GM21786 (cell line): Measurements from ENCODE around the gene TINAG.
A peak's percentile ranks its signal among the peaks of the same experiment; 100 is the strongest.
"Not testable (repeated sequence)": the region's sequence is repeated elsewhere in the genome, so short reads cannot be mapped to it uniquely, and the experiment has no call there.

ENCODE experiments used
- ATAC-seq: cut with Tn5 transposase; IDR thresholded peaks from one replicate; pipeline ENCODE4 v1.9.1; 2021; ENCODE audit not compliant: unreplicated experiment

Gene TINAG

GRCh38 chr6:54307439-54307910 is 766 bp upstream of the TINAG start:
- ATAC-seq = peak; percentile 71

GRCh38 chr6:54308986-54309315 is 710 bp downstream of the TINAG start:
- ATAC-seq = no peak

- no peak for ATAC-seq
Measured at GRCh38 chr6:54310377-54311152, 2.3 kb downstream of the TINAG start.

GRCh38 chr6:54315656-54316055 is 7.4 kb downstream of the TINAG start:
- no peak for ATAC-seq

- no peak for ATAC-seq
Measured at GRCh38 chr6:54320871-54321270, 12.6 kb downstream of the TINAG start.

GRCh38 chr6:54327631-54328030 is 19.4 kb downstream of the TINAG start:
- ATAC-seq = no peak

DNA sequence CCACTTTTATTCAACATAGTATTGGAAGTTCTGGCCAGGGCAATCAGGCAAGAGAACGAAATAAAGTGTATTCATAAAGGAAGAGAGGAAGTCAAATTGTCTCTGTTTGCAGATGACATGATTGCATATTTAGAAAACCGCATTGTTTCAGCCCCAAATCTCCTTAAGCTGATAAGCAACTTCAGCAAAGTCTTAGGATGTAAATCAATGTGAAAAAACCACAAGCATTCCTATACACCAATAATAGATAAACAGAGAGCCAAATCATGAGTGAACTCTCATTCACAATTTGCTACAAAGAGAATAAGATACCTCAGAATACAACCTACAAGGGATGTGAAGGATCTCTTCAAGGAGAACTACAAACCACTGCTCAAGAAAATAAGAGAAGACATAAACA is 23.3 kb downstream of the TINAG start:
- not testable (repeated sequence) for ATAC-seq

DNA sequence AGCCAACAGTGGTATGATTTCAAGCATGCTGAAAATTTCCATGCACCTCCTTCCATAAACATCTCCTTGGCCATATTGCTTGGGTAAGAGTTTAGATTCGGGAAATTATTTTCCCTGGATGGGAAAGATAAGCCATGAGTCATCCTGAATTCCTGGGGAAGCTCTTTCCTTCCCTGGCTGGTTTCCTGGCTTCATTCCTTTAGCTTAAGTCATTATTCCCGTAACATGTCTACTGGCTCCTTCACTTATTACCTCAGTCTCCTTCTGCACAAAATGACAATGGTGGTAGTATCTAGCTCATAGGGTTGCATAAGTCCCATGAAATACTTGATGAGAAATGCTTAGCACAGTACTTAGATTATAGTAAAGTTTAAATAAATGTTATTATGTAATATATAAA is 27.6 kb downstream of the TINAG start:
- ATAC-seq = no peak

- ATAC-seq = no peak
Measured at GRCh38 chr6:54353975-54354374, 45.7 kb downstream of the TINAG start.

DNA sequence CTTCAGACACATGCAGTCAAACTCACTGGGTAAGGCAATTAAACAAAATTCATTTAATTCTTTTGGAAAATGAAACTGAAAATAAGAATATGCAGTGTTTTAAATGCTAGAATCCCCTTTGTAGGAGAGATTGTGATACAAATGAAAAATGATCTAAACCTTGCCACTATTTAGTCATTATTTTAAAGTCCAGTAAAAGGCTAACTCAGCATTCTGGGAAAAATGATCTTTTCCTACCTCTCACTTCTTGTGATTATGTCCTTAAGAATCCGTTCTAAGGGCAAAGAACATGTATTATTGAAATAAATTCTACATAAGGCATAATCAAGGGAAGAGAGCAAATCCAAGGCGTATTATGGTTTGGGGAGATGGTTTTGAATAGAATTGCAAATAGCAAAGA is 46.4 kb downstream of the TINAG start:
- no peak for ATAC-seq

- ATAC-seq = no peak
Measured at GRCh38 chr6:54357141-54357540, 48.9 kb downstream of the TINAG start.

DNA sequence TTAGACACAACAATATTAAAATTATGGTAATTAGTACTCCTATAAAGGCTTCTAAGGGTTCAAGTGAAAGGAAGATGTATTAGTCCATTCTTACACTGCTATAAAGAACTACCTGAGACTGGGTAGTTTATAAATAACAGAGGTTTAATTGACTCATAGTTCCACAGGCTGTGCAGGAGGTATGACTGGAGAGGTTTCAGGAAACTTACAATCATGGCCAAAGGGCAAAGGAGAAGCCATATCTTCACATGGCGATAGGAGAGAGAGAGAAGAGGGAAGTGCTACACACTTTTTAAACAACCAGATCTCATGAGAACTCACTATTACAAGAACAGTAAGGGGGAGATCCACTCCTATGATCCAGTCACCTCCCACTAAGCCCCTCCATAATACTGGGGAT is 52.9 kb downstream of the TINAG start:
- no peak for ATAC-seq

DNA sequence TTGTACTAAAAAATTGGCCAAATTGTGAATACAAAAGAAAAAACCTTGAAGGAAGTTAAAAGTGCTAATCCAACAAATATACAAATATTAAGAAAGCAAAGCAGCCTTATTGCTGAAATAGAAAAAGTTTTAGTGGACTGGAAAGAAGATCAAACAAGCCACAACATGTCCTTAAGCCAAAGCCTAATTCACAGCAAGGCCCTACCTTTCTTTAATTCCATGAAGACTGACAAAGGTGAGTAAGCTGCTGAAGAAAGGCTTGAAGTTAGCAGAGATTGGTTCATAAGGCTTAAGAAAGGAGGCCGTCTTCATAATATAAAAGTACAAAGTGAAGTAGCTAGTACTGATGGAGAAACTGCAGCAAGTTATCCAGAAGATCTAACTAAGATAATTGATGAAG is 53.5 kb downstream of the TINAG start:
- ATAC-seq = no peak

DNA sequence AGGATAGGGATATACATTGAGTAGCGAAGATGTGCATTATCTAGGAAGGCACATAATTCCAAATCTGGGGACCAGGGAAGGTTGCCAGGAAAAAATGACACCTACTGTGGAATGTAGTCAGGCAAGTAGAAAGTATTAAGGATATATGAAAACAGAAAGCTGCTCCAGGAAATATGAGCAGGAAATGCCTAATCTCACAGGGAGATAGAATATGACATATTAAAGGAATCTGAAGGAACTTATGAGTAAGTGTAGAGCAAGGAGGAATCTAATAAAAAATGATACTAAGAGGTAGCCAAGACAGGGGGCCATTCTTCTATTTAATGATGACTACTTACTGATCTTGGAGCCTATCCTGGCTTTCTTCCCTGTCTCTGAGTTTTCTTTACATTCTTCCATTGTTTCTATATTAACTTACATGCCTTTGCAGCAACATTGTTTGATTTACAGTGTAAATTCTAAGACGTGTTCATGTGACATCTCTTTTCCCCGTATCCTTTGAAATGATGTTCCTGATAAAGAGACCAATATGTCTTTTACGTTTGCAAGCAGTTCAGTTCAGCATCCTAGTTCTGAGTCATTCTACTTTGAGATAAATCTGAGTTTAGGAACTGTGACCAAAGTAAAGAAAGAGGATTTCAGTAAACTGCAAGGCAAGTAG is 58.6 kb downstream of the TINAG start:
- ATAC-seq = no peak

GRCh38 chr6:54377776-54378175 is 69.5 kb downstream of the TINAG start:
- no peak for ATAC-seq

- no peak for ATAC-seq
Measured at GRCh38 chr6:54386295-54386694, 78.1 kb downstream of the TINAG start.

- ATAC-seq = no peak
Measured at GRCh38 chr6:54390362-54390761, 82.1 kb downstream of the TINAG start.

- ATAC-seq = no peak
Measured at GRCh38 chr6:54391577-54391976, 83.3 kb downstream of the TINAG start.

DNA sequence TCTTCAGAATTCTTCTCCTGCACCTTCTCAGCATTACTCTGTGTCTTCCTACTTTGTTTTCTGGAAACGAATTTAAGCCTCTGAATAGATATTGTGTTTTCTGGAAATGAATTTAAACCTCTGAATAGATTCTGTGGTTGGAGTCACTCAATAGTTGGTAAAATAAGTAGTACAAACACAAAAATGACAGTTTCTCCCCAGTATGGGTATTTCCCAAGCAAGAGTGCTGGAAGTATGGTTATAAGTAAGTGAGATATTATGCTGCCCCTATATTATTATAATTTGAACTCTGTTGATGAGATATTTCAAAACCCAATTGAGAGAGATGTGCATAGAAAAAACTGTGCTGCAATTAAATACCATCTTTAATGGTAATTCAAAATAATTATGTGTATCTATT is 94.9 kb downstream of the TINAG start:
- no peak for ATAC-seq

DNA sequence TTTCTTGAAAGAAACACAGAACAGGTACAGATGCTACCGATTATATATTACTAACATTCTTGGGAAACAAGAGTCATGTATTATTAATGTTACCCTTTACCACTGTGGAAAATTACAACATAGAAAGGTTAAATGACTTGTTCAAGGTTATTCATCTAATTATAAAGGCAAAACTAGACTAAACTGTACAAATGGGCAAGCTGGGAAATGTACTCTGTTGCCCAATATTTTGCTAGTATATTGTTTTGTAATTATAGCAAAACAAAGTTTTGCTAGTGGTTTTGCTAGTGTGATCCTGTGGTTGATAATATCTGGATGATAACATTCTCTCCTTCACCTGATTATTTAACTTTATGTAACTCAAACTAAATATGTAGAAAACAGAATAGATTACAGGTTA is 96.5 kb downstream of the TINAG start:
- no peak for ATAC-seq

- ATAC-seq = no peak
Measured at GRCh38 chr6:54411767-54412166, 103.5 kb downstream of the TINAG start.

- ATAC-seq = no peak
Measured at GRCh38 chr6:54415517-54415916, 107.3 kb downstream of the TINAG start.

DNA sequence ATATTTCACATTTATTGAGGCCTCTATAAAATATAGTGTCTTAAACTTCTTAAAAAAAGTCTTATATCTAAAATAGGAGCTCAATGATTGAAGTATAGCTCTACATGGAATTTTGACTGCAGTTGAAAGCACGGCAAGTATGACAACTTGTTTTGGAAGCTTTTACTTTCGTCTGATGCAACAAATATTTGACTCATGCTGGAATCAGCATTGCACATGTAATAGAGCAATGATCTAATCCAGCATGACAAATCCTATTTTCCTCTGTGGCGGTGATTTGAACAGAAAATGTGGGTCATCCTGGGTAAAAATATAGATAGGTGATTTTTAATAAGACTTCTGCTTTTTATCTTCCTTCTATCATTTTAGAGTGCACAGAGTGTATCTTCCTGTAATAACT is 111.6 kb downstream of the TINAG start:
- no peak for ATAC-seq
